ENCODE results near the gene SURF6. TPM values are rescaled to one million over a fixed set of nuclear protein-coding genes. Genes with fewer than 3 reads are reported as not detected.
"Not testable (repeated sequence)": the region's sequence is repeated elsewhere in the genome, so short reads cannot be mapped to it uniquely, and the experiment has no call there.

SURF6 gene
- total RNA-seq, 4 donors from 2014 or later = 14.5 to 28.6 (median 22.0) TPM

DNA sequence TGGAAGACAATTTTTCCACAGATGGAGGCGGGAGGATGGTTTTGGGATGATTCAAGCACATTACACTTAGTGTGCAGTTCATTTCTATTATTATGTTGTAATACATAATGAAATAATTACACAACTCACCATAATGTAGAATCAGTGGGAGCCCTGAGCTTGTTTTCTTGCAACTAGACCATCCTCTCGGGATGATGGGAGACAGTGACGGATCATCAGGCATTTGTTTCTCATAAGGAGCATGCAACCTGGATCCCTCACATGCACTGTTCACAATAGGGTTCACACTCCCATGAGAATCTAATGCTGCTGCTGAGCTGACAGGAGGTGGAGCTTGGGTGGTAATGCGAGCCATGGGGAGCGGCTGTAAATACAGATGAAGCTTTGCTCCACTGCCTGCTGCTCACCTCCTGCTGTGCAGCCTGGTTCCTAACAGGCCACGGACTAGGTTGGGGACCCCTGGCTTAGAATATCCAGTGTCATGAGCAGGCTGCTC is 41.8 kb upstream of the SURF6 start:
- intact Hi-C loops (cut with DNase I) = no loop called here
- DNase-seq = no peak
- TF ChIP-seq POLR2A (IDR thresholded peaks at IDR 0.05) = no peak
- TF ChIP-seq, protein P1, sequence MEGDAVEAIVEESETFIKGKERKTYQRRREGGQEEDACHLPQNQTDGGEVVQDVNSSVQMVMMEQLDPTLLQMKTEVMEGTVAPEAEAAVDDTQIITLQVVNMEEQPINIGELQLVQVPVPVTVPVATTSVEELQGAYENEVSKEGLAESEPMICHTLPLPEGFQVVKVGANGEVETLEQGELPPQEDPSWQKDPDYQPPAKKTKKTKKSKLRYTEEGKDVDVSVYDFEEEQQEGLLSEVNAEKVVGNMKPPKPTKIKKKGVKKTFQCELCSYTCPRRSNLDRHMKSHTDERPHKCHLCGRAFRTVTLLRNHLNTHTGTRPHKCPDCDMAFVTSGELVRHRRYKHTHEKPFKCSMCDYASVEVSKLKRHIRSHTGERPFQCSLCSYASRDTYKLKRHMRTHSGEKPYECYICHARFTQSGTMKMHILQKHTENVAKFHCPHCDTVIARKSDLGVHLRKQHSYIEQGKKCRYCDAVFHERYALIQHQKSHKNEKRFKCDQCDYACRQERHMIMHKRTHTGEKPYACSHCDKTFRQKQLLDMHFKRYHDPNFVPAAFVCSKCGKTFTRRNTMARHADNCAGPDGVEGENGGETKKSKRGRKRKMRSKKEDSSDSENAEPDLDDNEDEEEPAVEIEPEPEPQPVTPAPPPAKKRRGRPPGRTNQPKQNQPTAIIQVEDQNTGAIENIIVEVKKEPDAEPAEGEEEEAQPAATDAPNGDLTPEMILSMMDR (IDR thresholded peaks at IDR 0.05) = no peak
- WGBS, 2 donors = 41 to 50% methylated on average over 6 of the region's 6 CpGs
- H3K9me3 ChIP-seq = no peaks in the 10 kb centered on the region
- H3K36me3 ChIP-seq = peaks cover 0 to 8% (median 0%) of the 10 kb centered on the region in 3 donors
- no peak overlapping the region for H3K4me3 ChIP-seq
- H3K27ac ChIP-seq = peak overlapping the region in 2 of 4 donors; percentile 36 to 52
- no peaks in the 10 kb centered on the region for H3K27me3 ChIP-seq
- peaks cover 7 to 64% (median 24%) of the 10 kb centered on the region in 3 donors for H3K4me1 ChIP-seq

DNA sequence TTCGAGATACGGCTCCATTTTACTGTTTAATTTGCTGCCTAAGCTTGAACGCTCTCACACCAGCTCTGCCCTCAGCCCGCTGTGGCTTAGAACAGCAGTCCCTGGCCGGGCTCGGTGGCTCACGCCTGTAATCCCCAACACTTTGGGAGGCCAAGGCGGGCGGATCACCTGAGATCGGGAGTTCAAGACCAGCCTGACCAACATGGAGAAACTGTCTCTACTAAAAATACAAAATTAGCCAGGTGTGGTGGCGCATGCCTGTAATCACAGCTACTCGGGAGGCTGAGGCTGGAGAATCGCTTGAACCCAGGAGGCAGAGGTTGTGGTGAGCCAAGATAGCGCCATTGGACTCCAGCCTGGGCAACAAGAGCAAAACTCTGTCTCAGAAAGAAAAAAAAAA is 41.3 kb upstream of the SURF6 start:
- H3K9me3 ChIP-seq; intact Hi-C loops (cut with DNase I); DNase-seq; H3K27me3 ChIP-seq; H3K4me3 ChIP-seq: not testable (repeated sequence)
- H3K4me1 ChIP-seq = peaks cover 12 to 69% (median 29%) of the 10 kb centered on the region in 3 donors
- WGBS, 2 donors = 78% methylated on average over 7 to 13 of the region's 14 CpGs
- H3K36me3 ChIP-seq = peaks cover 0 to 13% (median 0%) of the 10 kb centered on the region in 3 donors
- peak overlapping the region in 1 of 4 donors; percentile 52 for H3K27ac ChIP-seq

DNA sequence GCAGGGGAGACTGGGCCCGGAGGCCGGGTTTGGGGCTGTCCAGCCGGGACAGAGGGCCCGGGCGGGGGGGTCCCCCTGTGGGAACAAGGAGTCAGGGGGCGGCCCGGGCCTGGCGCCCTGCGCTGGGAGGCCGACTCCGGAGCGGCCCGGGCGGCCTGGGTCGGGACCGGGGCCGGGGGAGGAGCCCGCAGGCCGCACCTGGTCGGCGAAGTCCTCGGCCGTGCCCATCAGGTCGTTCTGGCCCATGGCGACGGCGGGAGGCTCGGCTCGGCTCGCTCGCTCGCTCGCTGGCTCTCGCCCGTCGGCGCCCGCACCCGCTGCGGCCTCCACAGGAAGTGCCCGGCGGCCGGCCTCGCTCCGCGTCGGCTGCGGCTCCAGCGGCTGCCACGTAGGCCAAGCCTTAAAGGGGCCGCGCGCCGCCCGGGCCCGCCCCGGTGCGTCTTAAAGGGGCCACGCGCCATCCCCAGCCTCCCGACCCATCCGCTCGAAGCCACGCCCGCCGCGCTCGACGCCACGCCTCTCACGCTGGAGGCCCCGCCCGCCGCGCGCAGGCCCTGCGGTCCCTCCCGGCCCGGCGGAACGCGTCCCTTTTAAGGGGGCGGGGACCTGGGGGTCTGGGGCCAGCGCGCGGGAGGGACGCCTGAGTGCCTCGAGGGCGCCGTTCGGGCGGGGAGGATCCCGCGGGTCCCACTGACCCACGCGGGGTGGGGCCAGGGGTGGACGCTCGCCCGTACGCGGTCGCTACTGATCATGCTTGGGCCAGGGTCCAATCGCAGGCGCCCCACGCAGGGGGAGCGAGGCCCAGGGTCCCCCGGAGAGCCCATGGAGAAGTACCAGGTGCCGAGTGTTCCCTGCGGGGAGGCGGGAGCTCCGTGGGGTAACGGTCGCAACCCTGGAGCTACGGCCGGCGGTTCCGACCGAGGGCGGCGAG is 40.0 kb upstream of the SURF6 start, which contains the start of the genes STKLD1 and SURF4:
Gene STKLD1 (plus strand): TSS at position 643 of the 931 bp plus-strand sequence. CDS start 108 bp downstream, at position 751.
Gene SURF4 (minus strand): TSS at position 337 of the 931 bp plus-strand sequence. CDS start 91 bp downstream, at position 246.
- H3K4me1 ChIP-seq = peaks cover 25 to 82% (median 41%) of the 10 kb centered on the region in 3 donors
- H3K9me3 ChIP-seq = no peaks in the 10 kb centered on the region
- intact Hi-C loops (cut with DNase I) = no loop called here
- peaks cover 0 to 17% (median 0%) of the 10 kb centered on the region in 3 donors for H3K36me3 ChIP-seq
- DNase-seq = peak; percentile 75
- H3K27me3 ChIP-seq = no peaks in the 10 kb centered on the region
- TF ChIP-seq POLR2A (IDR thresholded peaks at IDR 0.05) = peak in 3 of 4 donors; percentile 84 to 89 (median 87)
- TF ChIP-seq, protein P1 (IDR thresholded peaks at IDR 0.05) = peak in 3 of 6 experiments; percentile 22 to 44 (median 33)
- peak within 1 kb of the TSS; percentile 92 to 99 (median 96) for H3K27ac ChIP-seq
- H3K4me3 ChIP-seq = peak within 1 kb of the TSS; percentile 87 to 100 (median 94)
- 0% methylated on average over 7 of the region's 120 CpGs; no CpG with 5 or more reads in 1 of the 2 donors for WGBS, 2 donors

DNA sequence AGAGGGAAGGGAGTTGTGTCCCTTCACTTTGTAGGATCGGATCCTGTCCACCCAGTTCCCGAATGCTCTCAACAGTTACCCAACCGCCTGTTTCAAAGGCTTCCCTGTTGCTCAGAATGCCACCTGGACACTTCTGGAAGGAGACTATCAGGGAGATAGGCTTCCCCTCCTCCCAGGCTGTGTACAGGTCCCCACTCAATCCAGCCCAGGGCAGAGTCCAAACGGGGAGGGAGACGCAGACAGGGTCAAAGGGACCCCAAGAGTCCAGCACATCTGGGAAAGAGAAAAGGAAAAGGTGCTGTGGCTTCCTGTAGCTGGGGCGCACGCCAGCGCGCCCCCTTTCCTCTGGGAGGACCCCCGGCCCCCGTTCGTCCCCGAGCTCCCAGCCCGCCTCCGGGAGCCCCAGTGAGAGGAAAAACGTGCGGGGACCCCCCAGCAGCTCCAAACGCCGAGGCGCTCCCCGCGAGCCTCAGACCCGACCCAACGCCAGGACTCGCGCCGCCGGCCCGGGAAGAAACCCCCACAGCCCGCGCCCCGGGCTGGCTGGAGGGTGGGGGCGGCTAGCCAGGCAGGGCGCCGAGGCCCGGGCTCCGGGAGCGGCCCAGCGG is 39.2 kb upstream of the SURF6 start:
- no peaks in the 10 kb centered on the region for H3K27me3 ChIP-seq
- peaks cover 29 to 90% (median 48%) of the 10 kb centered on the region in 3 donors for H3K4me1 ChIP-seq
- H3K27ac ChIP-seq = peak overlapping the region; percentile 92 to 99 (median 96)
- no peak for DNase-seq
- H3K4me3 ChIP-seq = peak overlapping the region; percentile 87 to 100 (median 94)
- peaks cover 0 to 24% (median 0%) of the 10 kb centered on the region in 3 donors for H3K36me3 ChIP-seq
- no peaks in the 10 kb centered on the region for H3K9me3 ChIP-seq
- TF ChIP-seq, protein P1 (IDR thresholded peaks at IDR 0.05) = no peak
- TF ChIP-seq POLR2A (IDR thresholded peaks at IDR 0.05) = no peak
- 0% methylated on average over 3 to 4 of the region's 39 CpGs for WGBS, 2 donors
- intact Hi-C loops (cut with DNase I) = no loop called here

DNA sequence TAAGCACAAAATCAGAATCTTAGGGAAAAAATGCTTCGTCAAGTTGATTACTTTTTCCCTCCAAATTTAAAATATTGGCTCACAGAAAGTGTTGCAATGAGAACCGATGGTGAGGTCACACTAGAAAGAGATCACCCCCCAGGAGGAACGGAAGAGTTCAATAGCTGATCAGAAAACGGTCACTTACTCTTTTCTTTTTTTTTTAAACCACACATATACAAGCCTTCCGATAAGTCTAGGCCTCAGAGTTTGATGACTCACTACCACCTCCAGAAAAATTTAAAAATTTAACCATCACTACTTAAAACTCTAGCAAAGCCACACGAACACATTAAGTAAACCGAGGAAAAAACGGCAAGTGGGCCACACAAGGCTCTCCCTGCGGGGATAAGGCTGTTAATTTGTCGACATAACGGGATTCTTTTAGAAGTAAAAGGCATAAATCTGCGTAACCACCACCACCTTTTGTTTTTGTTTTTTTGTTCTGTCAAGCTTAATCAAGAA is 38.7 kb upstream of the SURF6 start:
- H3K4me1 ChIP-seq = peaks cover 34 to 92% (median 53%) of the 10 kb centered on the region in 3 donors

More for the DNA sequence above, 38.7 kb upstream of the SURF6 start:
- H3K36me3 ChIP-seq = peaks cover 0 to 30% (median 0%) of the 10 kb centered on the region in 3 donors
- peak overlapping the region; percentile 87 to 100 (median 94) for H3K4me3 ChIP-seq
- peak overlapping the region; percentile 92 to 99 (median 96) for H3K27ac ChIP-seq
- intact Hi-C loops (cut with DNase I) = no loop called here
- WGBS, 2 donors = 5 to 10% methylated on average over 12 of the region's 12 CpGs
- H3K27me3 ChIP-seq = no peaks in the 10 kb centered on the region
- no peak for DNase-seq
- no peaks in the 10 kb centered on the region for H3K9me3 ChIP-seq
- TF ChIP-seq, protein P1 (IDR thresholded peaks at IDR 0.05) = no peak
- no peak for TF ChIP-seq POLR2A (IDR thresholded peaks at IDR 0.05)

Data from esophagus squamous epithelium (tissue), 5 donors.